ENCODE results near the gene EVA1B.

DNA sequence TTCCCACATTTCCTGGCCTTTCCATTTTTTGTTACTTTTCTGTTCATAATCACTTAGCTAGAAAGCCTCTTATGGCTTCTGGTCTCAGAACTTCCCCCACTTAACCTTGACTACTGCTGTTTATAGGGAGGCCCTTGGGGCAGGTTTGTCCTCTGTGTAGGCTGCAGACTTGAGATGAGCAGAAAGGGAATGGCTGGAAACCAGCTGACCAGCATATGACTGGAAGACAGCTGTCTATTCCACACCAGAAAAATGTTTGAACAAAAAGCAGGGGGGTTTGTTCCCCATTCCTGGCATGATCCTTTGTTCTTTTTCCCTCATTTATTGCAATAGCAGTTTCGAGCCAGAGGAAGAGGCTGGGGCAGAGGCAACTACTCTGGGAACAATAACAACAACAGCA lies 22.2 kb downstream of the EVA1B start:
- TF ChIP-seq POLR2AphosphoS2 (conservative IDR thresholded peaks at IDR 0.05; ENCODE audit: low read length): no peak
- TF ChIP-seq CTCF (IDR thresholded peaks at IDR 0.05): no peak
- no peak for TF ChIP-seq POLR2A (IDR thresholded peaks at IDR 0.05; ENCODE audit: low read length)
- TF ChIP-seq ESRRA (IDR thresholded peaks at IDR 0.05; ENCODE audit: borderline replicate concordance, low read length): no peak
- no peak for TF ChIP-seq FOSB (CRISPR knock-in tag; IDR thresholded peaks at IDR 0.05)
- no peak for TF ChIP-seq RCOR1 (IDR thresholded peaks at IDR 0.05; ENCODE audit: low read depth, low read length)
- no peak for TF ChIP-seq CHD2 (IDR thresholded peaks at IDR 0.05; ENCODE audit: low read length, partially characterized antibody)
- no peak for TF ChIP-seq ELK1 (IDR thresholded peaks at IDR 0.05; ENCODE audit: low read depth, low read length)
- no peak for TF ChIP-seq KDM5A (IDR thresholded peaks at IDR 0.05)
- no peak for TF ChIP-seq BHLHE40 (IDR thresholded peaks at IDR 0.05; ENCODE audit: low read depth, low read length)
- TF ChIP-seq USF2 (IDR thresholded peaks at IDR 0.05): no peak
- TF ChIP-seq KDM1A (IDR thresholded peaks at IDR 0.05; ENCODE audit: low read depth): no peak
- TF ChIP-seq SREBF2 (IDR thresholded peaks at IDR 0.05): no peak
- TF ChIP-seq CEBPB (IDR thresholded peaks at IDR 0.05): no peak
